Body of pancreas (tissue), 4 donors: ENCODE measurements around the gene CCL8.

Source experiments
- POLR2A ChIP-seq, 3 donors: fragments of 450-650 bp; IDR thresholded peaks; one replicate each; pipeline ENCODE4 v1.6.1; 2016; ENCODE audit warnings: antibody characterized with exemption in 3 of 3, mild to moderate bottlenecking in 2 of 3
- TF ChIP-seq, protein P1 (sequence below), 7 experiments: fragments of 450-650 bp in 4 of 7; fragments of 200-600 bp in 3 of 7; sonication (generic) in 3 of 7; IDR thresholded peaks; one replicate each; pipeline ENCODE4 v1.5.1; 2016 to 2019; ENCODE audit warnings: antibody characterized with exemption in 7 of 7

- TF ChIP-seq, protein P1, sequence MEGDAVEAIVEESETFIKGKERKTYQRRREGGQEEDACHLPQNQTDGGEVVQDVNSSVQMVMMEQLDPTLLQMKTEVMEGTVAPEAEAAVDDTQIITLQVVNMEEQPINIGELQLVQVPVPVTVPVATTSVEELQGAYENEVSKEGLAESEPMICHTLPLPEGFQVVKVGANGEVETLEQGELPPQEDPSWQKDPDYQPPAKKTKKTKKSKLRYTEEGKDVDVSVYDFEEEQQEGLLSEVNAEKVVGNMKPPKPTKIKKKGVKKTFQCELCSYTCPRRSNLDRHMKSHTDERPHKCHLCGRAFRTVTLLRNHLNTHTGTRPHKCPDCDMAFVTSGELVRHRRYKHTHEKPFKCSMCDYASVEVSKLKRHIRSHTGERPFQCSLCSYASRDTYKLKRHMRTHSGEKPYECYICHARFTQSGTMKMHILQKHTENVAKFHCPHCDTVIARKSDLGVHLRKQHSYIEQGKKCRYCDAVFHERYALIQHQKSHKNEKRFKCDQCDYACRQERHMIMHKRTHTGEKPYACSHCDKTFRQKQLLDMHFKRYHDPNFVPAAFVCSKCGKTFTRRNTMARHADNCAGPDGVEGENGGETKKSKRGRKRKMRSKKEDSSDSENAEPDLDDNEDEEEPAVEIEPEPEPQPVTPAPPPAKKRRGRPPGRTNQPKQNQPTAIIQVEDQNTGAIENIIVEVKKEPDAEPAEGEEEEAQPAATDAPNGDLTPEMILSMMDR (IDR thresholded peaks at IDR 0.05): no peak
- TF ChIP-seq POLR2A (IDR thresholded peaks at IDR 0.05): no peak
Observed at GRCh38 chr17:34366010-34366409, 46.8 kb downstream of the CCL8 start.
